HEK293 (cell line): ENCODE data around the gene AKAP1.

Experiments
- CTCF ChIA-PET: fragments of 350-600 bp; formaldehyde crosslinking; extraction: SDS; loops from one replicate; lab custom pipeline; 2021; ENCODE audit warnings: antibody characterized with exemption; lab: Yijun Ruan, JAX
- POLR2A ChIA-PET: fragments of 300-600 bp; formaldehyde crosslinking; extraction: SDS; loops from one replicate; lab custom pipeline; 2020; ENCODE audit warnings: antibody characterized with exemption, inconsistent platforms; lab: Yijun Ruan, JAX
- H3K27ac ChIP-seq: fragments of 200-500 bp; sonication (Bioruptor generic); 2 replicates; pipeline ENCODE4 v1.5.1; 2014; ENCODE audit warnings: low read depth, low read length, control low read depth, inconsistent platforms; ENCODE audit errors: extremely low read depth
- H3K36me3 ChIP-seq, 2 experiments: fragments of 200-500 bp in 1 of 2; sonication (Bioruptor generic) in 1 of 2; 1 replicate in 1 of 2; 2 replicates in 1 of 2; pipeline ENCODE4 v1.5.1; 2014 to 2017; ENCODE audit warnings: inconsistent platforms in 2 of 2, low read length in 2 of 2; ENCODE audit not compliant: control insufficient read depth in 2 of 2, insufficient read depth in 1 of 2
- H3K4me1 ChIP-seq: fragments of 200-500 bp; sonication (Bioruptor generic); 2 replicates; pipeline ENCODE4 v1.5.1; 2014; ENCODE audit warnings: mild to moderate bottlenecking, low read length, inconsistent platforms; ENCODE audit not compliant: control insufficient read depth, insufficient read depth
- H3K4me3 ChIP-seq: 2 replicates; pipeline ENCODE4 v1.5.1; 2011; ENCODE audit warnings: low read depth, mild to moderate bottlenecking, control low read depth, low read length, moderate library complexity
- H3K9me3 ChIP-seq: fragments of 200-500 bp; sonication (Bioruptor generic); 2 replicates; pipeline ENCODE4 v1.5.1; 2014; ENCODE audit warnings: low read depth, low read length, inconsistent platforms; ENCODE audit not compliant: control insufficient read depth, insufficient read depth
- CTCF ChIP-seq: fragments of 450-650 bp; formaldehyde crosslinking; IDR thresholded peaks from 2 replicates; pipeline ENCODE4 v1.5.1; 2016; ENCODE audit warnings: missing biosample characterization, missing genetic modification characterization
- EGR2 ChIP-seq: fragments of 450-650 bp; formaldehyde crosslinking; IDR thresholded peaks from 2 replicates; pipeline ENCODE4 v1.5.1; 2016; ENCODE audit warnings: low read depth, missing biosample characterization, missing genetic modification characterization
- HIC1 ChIP-seq: fragments of 450-650 bp; formaldehyde crosslinking; IDR thresholded peaks from 2 replicates; pipeline ENCODE4 v1.5.1; 2016; ENCODE audit warnings: missing biosample characterization, missing genetic modification characterization
- ZBTB48 ChIP-seq: fragments of 450-650 bp; formaldehyde crosslinking; IDR thresholded peaks from 2 replicates; pipeline ENCODE4 v1.5.1; 2016; ENCODE audit warnings: missing biosample characterization, missing genetic modification characterization
- ZFP3 ChIP-seq: fragments of 450-650 bp; formaldehyde crosslinking; IDR thresholded peaks from 2 replicates; pipeline ENCODE4 v1.5.1; 2016; ENCODE audit warnings: low read depth, missing biosample characterization, missing genetic modification characterization
- ZNF239 ChIP-seq: fragments of 450-650 bp; formaldehyde crosslinking; IDR thresholded peaks from 2 replicates; pipeline ENCODE4 v1.5.1; 2016; ENCODE audit warnings: missing biosample characterization, missing genetic modification characterization
- ZNF341 ChIP-seq: fragments of 450-650 bp; formaldehyde crosslinking; IDR thresholded peaks from 2 replicates; pipeline ENCODE4; 2016; ENCODE audit warnings: low read depth, missing biosample characterization, missing genetic modification characterization
- ZNF37A ChIP-seq: fragments of 450-650 bp; IDR thresholded peaks from 2 replicates; pipeline ENCODE4 v1.5.1; 2018; ENCODE audit warnings: missing biosample characterization, missing genetic modification characterization
- ZNF600 ChIP-seq: fragments of 450-650 bp; formaldehyde crosslinking; IDR thresholded peaks from 2 replicates; pipeline ENCODE4 v1.5.1; 2016; ENCODE audit warnings: missing biosample characterization, missing genetic modification characterization
- ZNF629 ChIP-seq: fragments of 450-650 bp; formaldehyde crosslinking; IDR thresholded peaks from 2 replicates; pipeline ENCODE4 v1.5.1; 2017; ENCODE audit warnings: missing biosample characterization, missing genetic modification characterization
- ZNF654 ChIP-seq: fragments of 450-650 bp; formaldehyde crosslinking; IDR thresholded peaks from 2 replicates; pipeline ENCODE4 v1.5.1; 2016; ENCODE audit warnings: low read depth, missing biosample characterization, missing genetic modification characterization
- ZNF768 ChIP-seq: fragments of 450-650 bp; formaldehyde crosslinking; IDR thresholded peaks from 2 replicates; pipeline ENCODE4 v1.5.1; 2018; ENCODE audit warnings: missing biosample characterization, mild to moderate bottlenecking, missing genetic modification characterization
- TF ChIP-seq, protein P1 (sequence below): fragments of 450-650 bp; formaldehyde crosslinking; IDR thresholded peaks from 2 replicates; pipeline ENCODE4 v1.5.1; 2016; ENCODE audit warnings: missing biosample characterization, missing genetic modification characterization
- TF ChIP-seq, protein P2 (sequence below): fragments of 450-650 bp; formaldehyde crosslinking; conservative IDR thresholded peaks from 2 replicates; pipeline ENCODE4 v1.5.1; 2016; ENCODE audit warnings: low read depth, missing biosample characterization, missing genetic modification characterization

The AKAP1 gene

GRCh38 chr17:57130708-57131461 is 45.8 kb downstream of the AKAP1 start:
- H3K36me3 ChIP-seq, result peaks cover 0 to 1% of the 10 kb centered on the region in 2 experiments; a peak in 2 of 3 replicates
- no peak overlapping the region for H3K27ac ChIP-seq
- no peak for TF ChIP-seq ZFP3 (tag by site-specific recombination)
- TF ChIP-seq, protein P1, sequence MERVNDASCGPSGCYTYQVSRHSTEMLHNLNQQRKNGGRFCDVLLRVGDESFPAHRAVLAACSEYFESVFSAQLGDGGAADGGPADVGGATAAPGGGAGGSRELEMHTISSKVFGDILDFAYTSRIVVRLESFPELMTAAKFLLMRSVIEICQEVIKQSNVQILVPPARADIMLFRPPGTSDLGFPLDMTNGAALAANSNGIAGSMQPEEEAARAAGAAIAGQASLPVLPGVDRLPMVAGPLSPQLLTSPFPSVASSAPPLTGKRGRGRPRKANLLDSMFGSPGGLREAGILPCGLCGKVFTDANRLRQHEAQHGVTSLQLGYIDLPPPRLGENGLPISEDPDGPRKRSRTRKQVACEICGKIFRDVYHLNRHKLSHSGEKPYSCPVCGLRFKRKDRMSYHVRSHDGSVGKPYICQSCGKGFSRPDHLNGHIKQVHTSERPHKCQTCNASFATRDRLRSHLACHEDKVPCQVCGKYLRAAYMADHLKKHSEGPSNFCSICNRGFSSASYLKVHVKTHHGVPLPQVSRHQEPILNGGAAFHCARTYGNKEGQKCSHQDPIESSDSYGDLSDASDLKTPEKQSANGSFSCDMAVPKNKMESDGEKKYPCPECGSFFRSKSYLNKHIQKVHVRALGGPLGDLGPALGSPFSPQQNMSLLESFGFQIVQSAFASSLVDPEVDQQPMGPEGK, result peak; percentile 59; the same call in 1 of the 2 replicates
- no peak for TF ChIP-seq ZNF600
- peak; percentile 72 for TF ChIP-seq ZNF341 (tag by site-specific recombination)
- peak; percentile 83 for TF ChIP-seq ZNF654 (tag by site-specific recombination)
- TF ChIP-seq ZBTB48 (tag by site-specific recombination), result peak; percentile 46; the same call in 1 of the 2 replicates
- peak; percentile 67 for TF ChIP-seq CTCF (tag by site-specific recombination)
- TF ChIP-seq, all 188 proteins: peak for 5
- Histone ChIP-seq H3K9me3 (no peaks in the 10 kb centered on the region), H3K4me3 (peak overlapping the region; percentile 33), H3K4me1 (no peaks in the 10 kb centered on the region; the same call in 1 of the 2 replicates)
- CTCF ChIA-PET, result interaction anchor here (0.6 to 3.5 kb wide), 6 partner anchors 541 to 865 kb away, joined by 3 to 26 read pairs (median 7); partner anchors contain the start of gene CCDC182
- POLR2A ChIA-PET, result no interaction called here

- Histone ChIP-seq H3K9me3 (no peaks in the 10 kb centered on the region), H3K4me1 (no peaks in the 10 kb centered on the region; the same call in 1 of the 2 replicates), H3K4me3 (no peak overlapping the region), H3K36me3 (no peaks in the 10 kb centered on the region), H3K27ac (no peak overlapping the region)
- TF ChIP-seq EGR2 (tag by site-specific recombination) (no peak), ZNF600 (peak; percentile 81), HIC1 (tag by site-specific recombination) (no peak), ZNF37A (tag by site-specific recombination) (no peak), ZNF629 (tag by site-specific recombination) (no peak)
- POLR2A ChIA-PET, result no interaction called here
- CTCF ChIA-PET, result interaction anchor here (0.8 to 2.2 kb wide), 4 partner anchors 111 to 651 kb away, joined by 3 to 11 read pairs (median 4); no protein-coding TSS in a partner anchor
Observed at GRCh38 chr17:57132663-57133062, 47.6 kb downstream of the AKAP1 start.

DNA sequence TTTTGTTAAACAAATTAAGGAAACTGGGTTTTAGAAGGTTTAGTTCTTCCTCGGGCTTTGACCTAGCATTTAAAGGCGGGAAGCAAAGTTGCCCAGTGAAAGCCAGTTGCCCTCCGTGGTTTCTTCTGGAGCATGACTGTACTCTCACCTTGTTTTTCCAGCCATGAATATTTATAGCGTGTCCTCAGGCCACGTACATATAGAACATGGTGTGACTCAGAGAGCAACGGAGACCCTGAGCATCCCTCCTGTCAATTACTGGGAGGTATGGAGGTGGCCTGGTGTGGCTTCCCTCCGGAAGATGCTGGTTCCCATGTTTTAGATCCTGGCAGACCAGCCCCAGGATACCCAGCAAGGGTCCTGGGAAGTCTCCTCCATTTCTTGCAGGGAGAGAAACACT is 48.4 kb downstream of the AKAP1 start:
- no peaks in the 10 kb centered on the region for H3K9me3 ChIP-seq
- ChIA-PET POLR2A (no interaction called here), CTCF (interaction anchor here (0.6 to 2.2 kb wide), 5 partner anchors 110 to 650 kb away, joined by 3 to 11 read pairs (median 3); no protein-coding TSS in a partner anchor)
- TF ChIP-seq, protein P2, sequence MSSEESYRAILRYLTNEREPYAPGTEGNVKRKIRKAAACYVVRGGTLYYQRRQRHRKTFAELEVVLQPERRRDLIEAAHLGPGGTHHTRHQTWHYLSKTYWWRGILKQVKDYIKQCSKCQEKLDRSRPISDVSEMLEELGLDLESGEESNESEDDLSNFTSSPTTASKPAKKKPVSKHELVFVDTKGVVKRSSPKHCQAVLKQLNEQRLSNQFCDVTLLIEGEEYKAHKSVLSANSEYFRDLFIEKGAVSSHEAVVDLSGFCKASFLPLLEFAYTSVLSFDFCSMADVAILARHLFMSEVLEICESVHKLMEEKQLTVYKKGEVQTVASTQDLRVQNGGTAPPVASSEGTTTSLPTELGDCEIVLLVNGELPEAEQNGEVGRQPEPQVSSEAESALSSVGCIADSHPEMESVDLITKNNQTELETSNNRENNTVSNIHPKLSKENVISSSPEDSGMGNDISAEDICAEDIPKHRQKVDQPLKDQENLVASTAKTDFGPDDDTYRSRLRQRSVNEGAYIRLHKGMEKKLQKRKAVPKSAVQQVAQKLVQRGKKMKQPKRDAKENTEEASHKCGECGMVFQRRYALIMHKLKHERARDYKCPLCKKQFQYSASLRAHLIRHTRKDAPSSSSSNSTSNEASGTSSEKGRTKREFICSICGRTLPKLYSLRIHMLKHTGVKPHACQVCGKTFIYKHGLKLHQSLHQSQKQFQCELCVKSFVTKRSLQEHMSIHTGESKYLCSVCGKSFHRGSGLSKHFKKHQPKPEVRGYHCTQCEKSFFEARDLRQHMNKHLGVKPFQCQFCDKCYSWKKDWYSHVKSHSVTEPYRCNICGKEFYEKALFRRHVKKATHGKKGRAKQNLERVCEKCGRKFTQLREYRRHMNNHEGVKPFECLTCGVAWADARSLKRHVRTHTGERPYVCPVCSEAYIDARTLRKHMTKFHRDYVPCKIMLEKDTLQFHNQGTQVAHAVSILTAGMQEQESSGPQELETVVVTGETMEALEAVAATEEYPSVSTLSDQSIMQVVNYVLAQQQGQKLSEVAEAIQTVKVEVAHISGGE (tag by site-specific recombination), result no peak
- TF ChIP-seq ZNF239 (tag by site-specific recombination) (no peak), ZNF768 (tag by site-specific recombination) (no peak)
- no peak overlapping the region for H3K4me3 ChIP-seq
- H3K4me1 ChIP-seq, result no peaks in the 10 kb centered on the region; the same call in 1 of the 2 replicates
- H3K36me3 ChIP-seq, result no peaks in the 10 kb centered on the region
- no peak overlapping the region for H3K27ac ChIP-seq
